Activated B cell treated with CpG ODN at 0.5 μM for 24 hours (primary cell): ENCODE data around the gene MRPL36. TPM values are rescaled to one million over a fixed set of nuclear protein-coding genes. Genes with fewer than 3 reads are reported as not detected.

Experiments used
- ATAC-seq: fragments of 200-7000 bp; cut with Tn5 transposase; one replicate; pipeline ENCODE4 v1.10.0; 2021; ENCODE audit warnings: low read depth, mild to moderate bottlenecking, moderate library complexity
- CTCF ChIA-PET: fragments of 350-600 bp; sonication (Branson Sonifier 250); formaldehyde crosslinking; loops from one replicate; lab custom pipeline; 2021; ENCODE audit warnings: antibody characterized with exemption; lab: Charles Lee
- POLR2A ChIA-PET: fragments of 350-600 bp; sonication (Branson Sonifier 250); formaldehyde crosslinking; loops from one replicate; lab custom pipeline; 2021; ENCODE audit warnings: antibody characterized with exemption; lab: Charles Lee
- DNase-seq: peaks from one replicate; pipeline ENCODE4 v3.0.0; 2022
- H3K27ac Mint-ChIP-seq: one replicate; pipeline ENCODE4 v1.8.0; 2020; ENCODE audit warnings: mixed read lengths
- H3K27me3 Mint-ChIP-seq: one replicate; pipeline ENCODE4 v1.8.0; 2021; ENCODE audit warnings: mixed read lengths
- H3K36me3 Mint-ChIP-seq: one replicate; pipeline ENCODE4 v1.8.0; 2021; ENCODE audit warnings: low read depth, mixed read lengths
- H3K4me1 Mint-ChIP-seq: one replicate; pipeline ENCODE4 v1.8.0; 2021; ENCODE audit warnings: mixed read lengths
- H3K4me3 Mint-ChIP-seq: one replicate; pipeline ENCODE4 v1.8.0; 2020; ENCODE audit warnings: mild to moderate bottlenecking, mixed read lengths
- H3K9me3 Mint-ChIP-seq: one replicate; pipeline ENCODE4 v1.8.0; 2020; ENCODE audit warnings: mixed read lengths
- CTCF ChIP-seq: fragments of 200-600 bp; IDR thresholded peaks from one replicate; pipeline ENCODE4 v1.8.0; 2022; ENCODE audit warnings: antibody characterized with exemption, mild to moderate bottlenecking
- intact Hi-C: fragments of 100-400 bp; cut with micrococcal nuclease; formaldehyde crosslinking; loops from one replicate; pipeline ENCODE4 v1.15.1; 2024
- total RNA-seq: library from RNA; stranded (reverse); gene quantifications from 2 replicates; pipeline ENCODE4 v1.2.3, GENCODE V29; 2022

The MRPL36 gene
- total RNA-seq, 1 donor from 2014 or later, result 28.7 TPM

- H3K36me3 Mint-ChIP-seq, result peaks cover 1% of the 10 kb centered on the region
- H3K27ac Mint-ChIP-seq, result no peak overlapping the region
- TF ChIP-seq CTCF, result no peak
- no peaks in the 10 kb centered on the region for H3K27me3 Mint-ChIP-seq
- DNase-seq, result no peak
- no peak for ATAC-seq
- intact Hi-C loops, result no loop called here
- ChIA-PET POLR2A (no interaction called here), CTCF (no interaction called here)
- H3K4me1 Mint-ChIP-seq, result no peaks in the 10 kb centered on the region
- no peaks in the 10 kb centered on the region for H3K9me3 Mint-ChIP-seq
- no peak overlapping the region for H3K4me3 Mint-ChIP-seq
These were observed 32.2 kb upstream of the MRPL36 start for GRCh38 chr5:1831677-1832313.

GRCh38 chr5:1831257-1831656, 31.6 kb upstream of the MRPL36 start:
- no peak for DNase-seq
- no peak overlapping the region for H3K4me3 Mint-ChIP-seq
- no peak for TF ChIP-seq CTCF
- CTCF ChIA-PET, result no interaction called here
- intact Hi-C loops, result no loop called here
- peaks cover 3% of the 10 kb centered on the region for H3K36me3 Mint-ChIP-seq
- POLR2A ChIA-PET, result no interaction called here
- no peak overlapping the region for H3K27ac Mint-ChIP-seq
- no peak for ATAC-seq
- H3K4me1 Mint-ChIP-seq, result no peaks in the 10 kb centered on the region
- H3K9me3 Mint-ChIP-seq, result no peaks in the 10 kb centered on the region
- H3K27me3 Mint-ChIP-seq, result no peaks in the 10 kb centered on the region

DNA sequence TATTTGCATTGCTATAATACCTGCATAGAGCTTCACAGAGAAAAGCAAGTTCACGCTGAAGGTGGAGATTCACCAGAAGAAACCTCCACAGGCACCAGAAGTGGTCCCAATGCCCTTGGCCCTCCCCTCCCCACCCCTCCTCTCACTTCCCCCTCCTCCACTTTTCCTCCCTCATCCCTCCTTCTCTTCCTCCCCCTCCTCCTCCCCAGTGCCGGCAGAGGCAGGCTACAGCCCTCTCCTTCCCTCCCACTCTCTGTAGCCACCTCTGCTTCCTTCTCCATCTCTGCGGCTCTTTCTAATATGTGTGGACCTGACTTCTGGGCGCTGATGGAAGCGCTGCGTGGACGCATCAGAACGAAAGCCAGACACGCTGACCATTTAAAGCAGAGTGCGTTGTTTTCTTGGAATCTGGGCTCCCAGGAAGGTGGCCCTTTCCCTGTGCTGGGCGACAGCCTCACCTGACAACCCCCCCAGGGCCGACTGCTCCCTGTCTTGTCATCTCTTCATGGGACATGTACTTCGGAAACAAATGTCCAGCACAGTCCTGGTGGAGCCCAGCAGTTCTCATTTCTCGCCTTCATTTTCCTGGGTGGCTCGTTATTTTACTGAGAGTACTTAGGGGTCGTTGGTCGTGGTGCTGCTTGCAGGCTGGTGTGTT, 31.1 kb upstream of the MRPL36 start:
- Mint-ChIP-seq H3K27ac (no peak overlapping the region), H3K9me3 (no peaks in the 10 kb centered on the region), H3K36me3 (peaks cover 7% of the 10 kb centered on the region), H3K4me1 (no peaks in the 10 kb centered on the region), H3K27me3 (no peaks in the 10 kb centered on the region), H3K4me3 (no peak overlapping the region)
- no peak for ATAC-seq
- no peak for DNase-seq
- CTCF ChIA-PET, result no interaction called here
- no peak for TF ChIP-seq CTCF
- intact Hi-C loops, result no loop called here
- POLR2A ChIA-PET, result no interaction called here

- TF ChIP-seq CTCF, result no peak
- ATAC-seq (no peak), DNase-seq (no peak)
- intact Hi-C loops, result no loop called here
- Mint-ChIP-seq H3K27ac (no peak overlapping the region), H3K4me1 (no peaks in the 10 kb centered on the region), H3K9me3 (no peaks in the 10 kb centered on the region), H3K36me3 (peaks cover 18% of the 10 kb centered on the region), H3K27me3 (no peaks in the 10 kb centered on the region), H3K4me3 (no peak overlapping the region)
- CTCF ChIA-PET, result no interaction called here
- POLR2A ChIA-PET, result no interaction called here
These were observed 28.3 kb upstream of the MRPL36 start for GRCh38 chr5:1827886-1828397.

GRCh38 chr5:1827025-1827885, 27.6 kb upstream of the MRPL36 start:
- H3K4me3 Mint-ChIP-seq, result no peak overlapping the region
- TF ChIP-seq CTCF, result no peak

More at GRCh38 chr5:1827025-1827885, 27.6 kb upstream of the MRPL36 start:
- CTCF ChIA-PET, result no interaction called here
- no peaks in the 10 kb centered on the region for H3K9me3 Mint-ChIP-seq
- no peaks in the 10 kb centered on the region for H3K27me3 Mint-ChIP-seq
- no peak for ATAC-seq
- intact Hi-C loops, result no loop called here
- H3K36me3 Mint-ChIP-seq, result peaks cover 22% of the 10 kb centered on the region
- no peak overlapping the region for H3K27ac Mint-ChIP-seq
- no peak for DNase-seq
- POLR2A ChIA-PET, result no interaction called here
- no peaks in the 10 kb centered on the region for H3K4me1 Mint-ChIP-seq
